ENCODE data around the gene BDKRB2. TPM values are rescaled to one million over a fixed set of nuclear protein-coding genes. Genes with fewer than 3 reads are reported as not detected.

BDKRB2 gene
- total and polyA plus RNA-seq, 2 donors (not counting 1 experiment from before 2014, with no cell fraction given), result not detected

GRCh38 chr14:96160076-96160912 is 44.3 kb upstream of the BDKRB2 start:
- H3K9me3 Mint-ChIP-seq (ENCODE audit: insufficient read depth), result no peaks in the 10 kb centered on the region

More at GRCh38 chr14:96160076-96160912, 44.3 kb upstream of the BDKRB2 start:
- Histone ChIP-seq H3K27me3 (replicated peaks in 1 of 4; ENCODE audit: control extremely low read depth in 1 of 4, control insufficient read depth in 3 of 4, insufficient read depth in 4 of 4, low read length in 3 of 4) (no peaks in the 10 kb centered on the region), H3K36me3 (replicated peaks in 1 of 2; ENCODE audit: control extremely low read depth in 1 of 2, control insufficient read depth in 1 of 2, extremely low read depth in 1 of 2, insufficient read depth in 2 of 2, low read length in 1 of 2) (no peaks in the 10 kb centered on the region), H3K9me3 (ENCODE audit: control extremely low read depth in 1 of 3, control insufficient read depth in 2 of 3, insufficient read depth in 1 of 3, low read length in 2 of 3) (no peaks in the 10 kb centered on the region), H3K4me1 (ENCODE audit: control insufficient read depth in 2 of 2, insufficient read depth in 2 of 2, low read length in 2 of 2) (no peaks in the 10 kb centered on the region), H3K79me2 (ENCODE audit: control insufficient read depth, insufficient read depth, low read length) (no peaks in the 10 kb centered on the region), H4K20me1 (ENCODE audit: control insufficient read depth, insufficient read depth, low read length, poor library complexity, severe bottlenecking) (no peaks in the 10 kb centered on the region), H3K27ac (ENCODE audit: low read length in 2 of 2) (no peak overlapping the region), H3K9ac (ENCODE audit: low read length) (no peak overlapping the region), H3K4me2 (replicated peaks; ENCODE audit: low read depth, low read length, poor library complexity, severe bottlenecking) (no peak overlapping the region), H3K4me3 (ENCODE audit: control extremely low read depth in 1 of 5, extremely low read depth in 1 of 5, insufficient read depth in 1 of 5, low read depth in 2 of 5, low read length in 4 of 5) (no peak overlapping the region), H2AFZ (ENCODE audit: insufficient read depth, low read depth, low read length, poor library complexity, severe bottlenecking) (no peak overlapping the region)
- no peak overlapping the region for H3K27ac Mint-ChIP-seq
- POLR2A ChIA-PET, result no interaction called here
- H3K4me1 Mint-ChIP-seq, result no peaks in the 10 kb centered on the region
- intact Hi-C loops (cut with micrococcal nuclease), result no loop called here
- no peak overlapping the region for H3K4me3 Mint-ChIP-seq
- no peak for ATAC-seq (ENCODE audit: low read depth)
- TF ChIP-seq CTCF (IDR thresholded peaks at IDR 0.05) (no peak), EZH2 (IDR thresholded peaks at IDR 0.05; ENCODE audit: borderline replicate concordance, insufficient read depth, low read depth, low read length, poor library complexity, severe bottlenecking) (no peak)
- DNase-seq, result no peak
- WGBS (ENCODE audit: insufficient coverage), result 96% methylated on average over 4 of the region's 8 CpGs
- H3K27me3 Mint-ChIP-seq, result peaks cover 10% of the 10 kb centered on the region
- CTCF ChIA-PET, result no interaction called here

All from B cell (primary cell).